ENCODE data around the gene EPHA3. TPM values are rescaled to one million over a fixed set of nuclear protein-coding genes. Genes with fewer than 3 reads are reported as not detected.

Gene EPHA3
- total and polyA plus RNA-seq, 2 donors (not counting 1 experiment from before 2014, with no cell fraction given), result 0.01 TPM; not detected in 1

GRCh38 chr3:89098964-89099585, 8.3 kb upstream of the EPHA3 start:
- intact Hi-C loops (cut with micrococcal nuclease), result loop anchor here (1.0 kb wide), 2 partner anchors 880 to 896 kb away; no protein-coding TSS in a partner anchor
- H3K9me3 Mint-ChIP-seq (ENCODE audit: insufficient read depth), result no peaks in the 10 kb centered on the region
- Histone ChIP-seq H3K4me1 (ENCODE audit: control insufficient read depth in 2 of 2, insufficient read depth in 2 of 2, low read length in 2 of 2) (no peaks in the 10 kb centered on the region), H4K20me1 (ENCODE audit: control insufficient read depth, insufficient read depth, low read length, poor library complexity, severe bottlenecking) (no peaks in the 10 kb centered on the region), H3K4me2 (replicated peaks; ENCODE audit: low read depth, low read length, poor library complexity, severe bottlenecking) (no peak overlapping the region), H3K9ac (ENCODE audit: low read length) (no peak overlapping the region), H3K27me3 (replicated peaks in 1 of 4; ENCODE audit: control extremely low read depth in 1 of 4, control insufficient read depth in 3 of 4, insufficient read depth in 4 of 4, low read length in 3 of 4) (no peaks in the 10 kb centered on the region), H3K27ac (ENCODE audit: low read length in 2 of 2) (no peak overlapping the region), H3K36me3 (replicated peaks in 1 of 2; ENCODE audit: control extremely low read depth in 1 of 2, control insufficient read depth in 1 of 2, extremely low read depth in 1 of 2, insufficient read depth in 2 of 2, low read length in 1 of 2) (no peaks in the 10 kb centered on the region), H3K9me3 (ENCODE audit: control extremely low read depth in 1 of 3, control insufficient read depth in 2 of 3, insufficient read depth in 1 of 3, low read length in 2 of 3) (no peaks in the 10 kb centered on the region), H3K4me3 (ENCODE audit: control extremely low read depth in 1 of 5, extremely low read depth in 1 of 5, insufficient read depth in 1 of 5, low read depth in 2 of 5, low read length in 4 of 5) (no peak overlapping the region), H2AFZ (ENCODE audit: insufficient read depth, low read depth, low read length, poor library complexity, severe bottlenecking) (no peak overlapping the region), H3K79me2 (ENCODE audit: control insufficient read depth, insufficient read depth, low read length) (no peaks in the 10 kb centered on the region)
- WGBS (ENCODE audit: insufficient coverage), result 13% methylated on average over 2 of the region's 8 CpGs
- ATAC-seq (ENCODE audit: low read depth) (peak; percentile 87), DNase-seq (peak; percentile 68)
- no peak overlapping the region for H3K27ac Mint-ChIP-seq
- TF ChIP-seq CTCF (IDR thresholded peaks at IDR 0.05) (peak; percentile 99), EZH2 (IDR thresholded peaks at IDR 0.05; ENCODE audit: borderline replicate concordance, insufficient read depth, low read depth, low read length, poor library complexity, severe bottlenecking) (no peak)
- POLR2A ChIA-PET, result no interaction called here
- H3K27me3 Mint-ChIP-seq, result peaks cover 6% of the 10 kb centered on the region
- H3K4me3 Mint-ChIP-seq, result no peak overlapping the region
- H3K4me1 Mint-ChIP-seq, result no peaks in the 10 kb centered on the region
- CTCF ChIA-PET, result interaction anchor here (1.0 to 1.7 kb wide), 3 partner anchors 880 to 896 kb away, joined by 3 to 8 read pairs (median 7); no protein-coding TSS in a partner anchor

- TF ChIP-seq CTCF (IDR thresholded peaks at IDR 0.05), result no peak
These were observed 6.2 kb upstream of the EPHA3 start for GRCh38 chr3:89101251-89101650.

More at GRCh38 chr3:89101251-89101650, 6.2 kb upstream of the EPHA3 start:
- POLR2A ChIA-PET, result no interaction called here
- Histone ChIP-seq H3K79me2 (ENCODE audit: control insufficient read depth, insufficient read depth, low read length) (no peaks in the 10 kb centered on the region), H2AFZ (ENCODE audit: insufficient read depth, low read depth, low read length, poor library complexity, severe bottlenecking) (no peak overlapping the region), H3K27ac (ENCODE audit: low read length in 2 of 2) (no peak overlapping the region), H4K20me1 (ENCODE audit: control insufficient read depth, insufficient read depth, low read length, poor library complexity, severe bottlenecking) (no peaks in the 10 kb centered on the region), H3K4me1 (ENCODE audit: control insufficient read depth in 2 of 2, insufficient read depth in 2 of 2, low read length in 2 of 2) (no peaks in the 10 kb centered on the region), H3K4me2 (replicated peaks; ENCODE audit: low read depth, low read length, poor library complexity, severe bottlenecking) (no peak overlapping the region), H3K27me3 (replicated peaks in 1 of 4; ENCODE audit: control extremely low read depth in 1 of 4, control insufficient read depth in 3 of 4, insufficient read depth in 4 of 4, low read length in 3 of 4) (no peaks in the 10 kb centered on the region), H3K9ac (ENCODE audit: low read length) (no peak overlapping the region), H3K36me3 (replicated peaks in 1 of 2; ENCODE audit: control extremely low read depth in 1 of 2, control insufficient read depth in 1 of 2, extremely low read depth in 1 of 2, insufficient read depth in 2 of 2, low read length in 1 of 2) (no peaks in the 10 kb centered on the region), H3K4me3 (ENCODE audit: control extremely low read depth in 1 of 5, extremely low read depth in 1 of 5, insufficient read depth in 1 of 5, low read depth in 2 of 5, low read length in 4 of 5) (no peak overlapping the region), H3K9me3 (ENCODE audit: control extremely low read depth in 1 of 3, control insufficient read depth in 2 of 3, insufficient read depth in 1 of 3, low read length in 2 of 3) (no peaks in the 10 kb centered on the region)
- no peak overlapping the region for H3K27ac Mint-ChIP-seq
- intact Hi-C loops (cut with micrococcal nuclease), result no loop called here
- H3K4me1 Mint-ChIP-seq, result no peaks in the 10 kb centered on the region
- DNase-seq (no peak), ATAC-seq (ENCODE audit: low read depth) (no peak)
- no peaks in the 10 kb centered on the region for H3K9me3 Mint-ChIP-seq (ENCODE audit: insufficient read depth)
- H3K27me3 Mint-ChIP-seq, result peaks cover 6% of the 10 kb centered on the region
- CTCF ChIA-PET, result no interaction called here
- no peak overlapping the region for H3K4me3 Mint-ChIP-seq

Data from B cell (primary cell).